ENCODE data around the gene CELF2.

GRCh38 chr10:10973310-10973709, 44.4 kb upstream of the CELF2 start:
- TF ChIP-seq CTCF (conservative IDR thresholded peaks at IDR 0.05) (no peak), ZFX (IDR thresholded peaks at IDR 0.05) (no peak)
